DMS53 (cell line): Measurements from ENCODE around the gene FREM2.
A peak's percentile ranks its signal among the peaks of the same experiment; 100 is the strongest.

Experiments
- DNase-seq: peaks from one replicate; lab custom pipeline; 2025; lab: John Stamatoyannopoulos, UW

The FREM2 gene

GRCh38 chr13:38758277-38758676, 71.4 kb downstream of the FREM2 start:
- DNase-seq: no peak

DNA sequence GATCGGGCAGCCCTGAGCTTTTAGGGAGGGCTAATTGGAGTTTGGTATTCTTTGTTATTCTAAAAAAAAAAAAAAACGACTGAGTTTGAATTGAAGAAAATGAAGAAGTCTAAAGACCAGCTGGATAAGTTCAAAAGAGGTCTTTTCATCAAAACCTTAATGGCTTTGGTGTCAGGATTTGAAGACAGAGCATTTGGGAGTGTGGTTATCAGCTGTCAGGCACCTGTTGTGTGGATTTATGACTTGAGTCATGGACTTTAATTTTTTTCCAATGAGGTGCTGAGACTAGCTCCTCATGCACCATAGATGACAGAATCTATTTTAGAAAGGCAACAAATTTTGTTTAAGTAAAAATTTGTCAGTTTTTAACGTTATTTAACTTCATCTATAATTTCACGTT, 72.5 kb downstream of the FREM2 start:
- no peak for DNase-seq

- peak; percentile 80 for DNase-seq
These were observed 76.8 kb downstream of the FREM2 start for GRCh38 chr13:38763446-38764381.

- no peak for DNase-seq
These were observed 79.9 kb downstream of the FREM2 start for GRCh38 chr13:38766799-38767198.

DNA sequence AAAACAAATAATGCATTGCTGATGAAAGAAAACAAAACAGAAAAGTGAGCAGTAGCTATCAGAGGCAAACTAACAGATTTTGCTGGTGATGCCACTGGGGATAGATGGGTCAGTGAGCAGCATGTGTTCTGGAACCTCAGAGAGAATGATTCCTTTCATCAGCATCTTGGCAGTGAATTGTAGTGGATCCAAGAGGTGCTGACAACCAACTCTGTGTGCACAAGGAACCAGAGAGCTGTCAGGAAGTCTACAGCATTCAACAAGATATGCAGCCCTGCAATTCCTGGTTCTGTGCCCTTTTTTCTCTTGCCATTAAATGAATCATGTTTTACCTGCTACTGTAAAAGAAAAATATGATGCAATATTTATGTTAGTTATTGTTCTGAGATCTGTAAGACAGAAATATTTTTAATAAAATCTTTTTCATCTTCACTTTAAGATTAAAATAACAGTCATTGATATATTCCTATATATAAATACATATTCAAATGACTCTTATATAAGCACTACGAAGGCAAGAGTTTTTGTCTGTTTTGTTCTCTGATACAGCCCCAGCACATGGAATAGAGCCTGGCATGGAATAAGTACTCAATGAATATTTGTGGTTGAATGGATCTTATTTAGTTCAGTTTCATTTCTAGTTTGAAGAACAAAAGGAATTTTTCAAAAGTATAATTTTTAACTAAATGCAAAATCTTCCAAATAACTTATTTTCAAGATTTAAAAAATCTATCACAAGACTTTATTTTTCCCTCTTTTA, 80.8 kb downstream of the FREM2 start:
- DNase-seq: no peak

- DNase-seq: no peak
These were observed 82.6 kb downstream of the FREM2 start for GRCh38 chr13:38769526-38769925.

- DNase-seq: no peak
These were observed 88.2 kb downstream of the FREM2 start for GRCh38 chr13:38775085-38775484.

GRCh38 chr13:38777347-38778119, 90.7 kb downstream of the FREM2 start:
- no peak for DNase-seq

GRCh38 chr13:38781539-38781938, 94.7 kb downstream of the FREM2 start:
- DNase-seq: no peak

DNA sequence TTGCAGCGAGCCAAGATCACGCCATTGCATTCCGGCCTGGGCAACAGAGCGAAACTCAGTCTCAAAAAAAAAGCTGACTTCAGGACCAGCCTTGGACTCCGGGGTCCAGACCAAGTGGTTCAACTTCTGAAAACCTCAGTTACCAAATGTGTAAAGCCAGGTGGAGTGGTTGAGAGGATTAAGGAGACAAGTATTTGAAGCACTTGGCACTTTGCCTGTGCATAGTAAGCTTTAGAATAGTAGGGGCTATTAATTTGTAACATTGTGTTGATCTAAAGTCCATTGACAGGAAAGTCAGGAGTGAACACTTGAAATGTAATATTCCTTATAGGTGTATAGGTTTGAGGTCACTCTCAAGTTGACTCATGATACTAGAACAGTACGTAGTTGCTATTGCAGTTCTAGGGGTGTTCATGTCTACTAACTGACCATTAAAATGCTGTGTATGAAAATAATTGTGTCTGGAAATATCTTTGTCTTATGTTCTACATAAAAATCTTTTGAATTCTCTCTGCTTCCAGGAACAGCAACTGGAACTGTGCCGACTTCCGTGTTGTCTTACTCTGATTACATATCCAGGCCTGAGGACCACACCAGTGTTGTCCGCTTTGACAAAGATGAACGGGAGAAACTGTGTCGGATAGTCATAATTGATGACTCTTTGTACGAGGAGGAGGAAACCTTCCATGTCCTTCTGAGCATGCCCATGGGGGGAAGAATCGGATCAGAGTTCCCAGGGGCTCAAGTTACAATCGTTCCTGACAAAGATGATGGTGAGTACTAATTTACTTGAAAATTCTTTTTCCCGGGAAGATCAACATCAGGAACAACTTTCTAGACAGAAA, 97.4 kb downstream of the FREM2 start:
- DNase-seq: peak; percentile 82

GRCh38 chr13:38785042-38785441, 98.2 kb downstream of the FREM2 start:
- DNase-seq: peak; percentile 42

GRCh38 chr13:38785490-38785889, 98.6 kb downstream of the FREM2 start:
- peak; percentile 28 for DNase-seq

DNA sequence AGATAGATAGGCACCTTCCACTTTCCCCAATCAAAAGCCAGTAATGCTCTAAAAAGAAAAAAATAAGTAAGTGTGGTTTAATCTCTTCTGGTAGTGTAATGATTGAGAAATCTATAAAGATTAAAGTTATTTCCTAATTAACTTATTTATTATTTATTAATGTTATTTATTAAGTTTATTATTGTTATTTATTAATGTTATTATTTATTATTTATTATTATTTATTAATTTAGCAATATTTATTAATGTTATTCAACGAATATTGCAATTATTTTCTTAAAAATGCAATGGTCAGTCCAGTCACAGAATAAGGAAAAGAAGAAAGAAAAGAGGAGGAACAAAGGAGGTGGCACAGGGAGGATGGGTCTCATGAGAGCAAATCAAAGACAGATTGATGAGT, 100.7 kb downstream of the FREM2 start:
- no peak for DNase-seq

DNA sequence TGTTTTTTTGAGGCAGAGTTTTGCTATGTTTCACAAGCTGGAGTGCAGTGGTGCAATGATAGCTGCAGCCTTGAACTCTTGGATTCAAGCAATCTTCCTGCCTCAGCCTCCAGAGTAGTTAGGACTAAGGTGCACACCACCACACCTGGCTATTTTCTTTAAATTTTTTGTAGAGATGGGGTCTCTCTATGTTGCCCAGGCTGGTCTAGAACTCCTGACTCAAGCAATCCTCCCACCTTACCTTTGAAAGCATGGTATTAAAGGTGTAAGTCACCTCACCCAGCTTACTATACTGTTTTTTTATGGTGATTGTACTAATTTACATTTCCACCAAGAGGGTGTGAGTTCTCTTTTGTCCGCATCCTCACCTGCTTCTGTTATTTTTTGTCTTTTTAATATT, 110.0 kb downstream of the FREM2 start:
- no peak for DNase-seq

DNA sequence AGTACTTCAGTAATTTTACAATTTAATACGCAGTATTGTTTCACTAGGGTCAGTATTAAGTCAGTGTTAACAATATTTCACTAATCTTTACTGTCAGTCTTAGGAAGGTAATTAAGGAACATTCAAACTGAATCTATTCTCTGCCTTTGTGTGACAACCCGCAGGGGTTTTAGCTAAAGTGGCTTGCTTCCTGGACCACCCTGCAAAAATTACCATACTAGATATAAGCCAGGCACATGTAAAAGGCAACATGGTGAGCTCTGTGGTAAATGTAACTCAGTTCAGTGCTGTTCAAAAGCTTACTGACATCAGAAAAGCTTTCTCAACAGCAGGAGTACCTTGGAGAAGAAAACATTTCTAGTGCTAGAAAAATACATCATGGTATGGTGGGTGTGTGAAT, 116.7 kb downstream of the FREM2 start:
- DNase-seq: no peak

DNA sequence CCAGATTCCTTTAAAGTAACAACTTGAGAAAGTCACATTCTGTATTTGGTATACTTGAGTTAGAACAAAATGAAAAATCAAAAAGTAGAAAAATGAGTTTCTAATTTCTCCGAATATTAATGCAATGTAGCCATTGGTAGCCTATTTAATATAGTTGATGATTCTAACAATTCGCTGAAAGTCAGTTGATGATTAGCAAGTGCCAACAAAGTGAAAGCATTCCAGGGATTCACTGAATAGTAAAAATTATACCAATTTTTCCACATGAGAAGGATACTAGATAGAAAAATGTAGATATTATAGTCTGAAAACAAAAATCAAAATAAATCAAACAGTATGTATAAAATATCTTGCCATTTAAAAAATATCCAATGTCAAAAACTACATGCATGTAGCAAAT, 117.2 kb downstream of the FREM2 start:
- no peak for DNase-seq

- DNase-seq: no peak
These were observed 117.7 kb downstream of the FREM2 start for GRCh38 chr13:38804536-38804935.

GRCh38 chr13:38814331-38814730, 127.5 kb downstream of the FREM2 start:
- DNase-seq: peak; percentile 75

DNA sequence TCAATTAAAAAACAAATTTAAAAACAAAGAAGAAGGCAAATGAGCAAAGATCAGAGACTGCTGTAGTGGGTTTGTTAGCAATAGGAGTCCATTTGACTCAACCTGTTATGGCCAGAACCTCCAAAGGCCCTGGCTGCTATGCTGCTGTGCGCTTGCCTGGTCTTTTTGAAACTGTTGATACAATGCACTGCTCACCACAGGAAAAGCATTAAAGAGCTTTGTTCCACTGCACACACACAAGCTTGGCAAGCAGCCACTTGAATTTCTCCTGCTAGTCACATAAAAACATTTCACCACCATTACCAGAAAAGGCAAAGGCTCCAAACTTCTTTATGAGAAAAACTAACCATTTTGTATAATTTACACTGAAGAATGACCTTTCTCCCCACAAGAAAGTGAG, 132.2 kb downstream of the FREM2 start:
- peak; percentile 18 for DNase-seq

DNA sequence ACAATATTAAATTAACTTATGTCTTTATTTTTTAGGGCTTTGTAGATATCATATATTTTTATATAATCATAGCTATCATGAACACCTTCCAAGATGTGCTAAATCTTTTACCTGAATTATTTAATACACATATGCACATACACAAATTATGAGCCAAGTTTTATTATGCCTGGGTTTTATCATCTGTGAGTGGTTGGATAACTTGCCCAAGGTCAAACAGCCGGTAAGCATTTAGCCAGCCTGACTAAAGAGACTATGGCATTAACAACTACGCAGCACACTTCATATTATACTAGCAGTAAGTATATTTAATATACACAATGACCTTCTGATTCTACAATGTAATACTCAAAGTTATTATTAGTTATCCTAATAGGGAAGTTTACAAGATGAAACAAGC, 132.7 kb downstream of the FREM2 start:
- no peak for DNase-seq

DNA sequence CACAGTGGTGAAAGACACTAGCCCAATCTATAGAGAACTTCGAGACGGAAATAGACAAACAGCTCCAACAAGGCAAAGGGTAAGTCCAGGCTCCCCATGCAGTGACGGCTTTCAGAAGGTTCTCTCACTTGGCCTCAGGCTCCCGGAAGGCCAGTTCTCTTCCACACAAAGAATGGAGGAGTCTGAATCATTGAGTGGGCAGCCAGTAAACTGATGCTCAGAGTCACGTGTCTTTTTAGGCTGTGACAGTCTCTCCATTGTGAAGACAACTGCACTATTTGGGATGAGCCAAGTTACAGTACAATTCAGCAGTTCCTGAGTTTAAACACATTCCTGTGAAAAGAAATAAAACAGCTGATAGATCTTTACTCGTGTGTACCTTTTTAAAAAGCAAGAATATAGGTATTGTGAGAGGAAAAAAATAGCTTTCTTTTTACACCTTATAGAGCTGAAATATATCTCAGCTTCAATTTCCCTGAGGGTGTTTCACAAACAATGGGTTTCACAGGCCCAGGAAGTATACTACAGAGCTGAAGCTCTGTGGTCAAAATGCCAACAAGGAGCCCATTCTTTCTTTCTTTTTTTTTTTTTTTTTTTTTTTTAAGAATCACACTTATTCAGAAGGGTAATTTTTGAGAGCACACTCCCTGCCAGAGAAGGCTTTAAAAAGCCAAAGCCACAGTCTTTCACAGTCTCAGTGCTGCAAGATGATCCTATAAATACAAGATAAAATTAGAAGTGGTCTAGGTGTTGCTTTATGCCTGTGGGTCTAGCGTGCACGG, 135.1 kb downstream of the FREM2 start:
- DNase-seq: no peak
